ENCODE results near the gene TSPAN13. TPM values are rescaled to one million over a fixed set of nuclear protein-coding genes. Genes with fewer than 3 reads are reported as not detected.

TSPAN13 gene
- total and polyA plus RNA-seq, 4 experiments from 2014 or later, result 0.11 to 0.42 TPM; not detected in 2

GRCh38 chr7:16718111-16718656, 35.4 kb upstream of the TSPAN13 start:
- Histone ChIP-seq H3K36me3 (ENCODE audit: insufficient read depth, low read length) (no peaks in the 10 kb centered on the region), H3K4me3 (ENCODE audit: low read length in 2 of 2) (no peak overlapping the region), H3K27ac (ENCODE audit: low read depth, low read length) (no peak overlapping the region), H3K4me1 (ENCODE audit: insufficient read depth, low read length) (no peaks in the 10 kb centered on the region), H3K9me3 (ENCODE audit: control insufficient read depth in 1 of 2, low read length in 2 of 2) (no peaks in the 10 kb centered on the region), H3K27me3 (ENCODE audit: insufficient read depth, low read length) (no peaks in the 10 kb centered on the region)
- DNase-seq, result no peak
- Mint-ChIP-seq H3K4me1 (no peaks in the 10 kb centered on the region), H3K4me3 (no peak overlapping the region), H3K27ac (no peak overlapping the region), H3K36me3 (peaks cover 2 to 9% of the 10 kb centered on the region in 2 donors), H3K9me3 (peaks cover 0 to 3% (median 0%) of the 10 kb centered on the region in 8 donors), H3K27me3 (no peaks in the 10 kb centered on the region)
- intact Hi-C loops (cut with micrococcal nuclease), result no loop called here
- POLR2A ChIA-PET (ENCODE audit: partially characterized antibody), result interaction anchor here (0.6 to 0.8 kb wide), 2 partner anchors 54 to 73 kb away, joined by 3 read pairs; no protein-coding TSS in a partner anchor
- CTCF ChIA-PET (ENCODE audit: partially characterized antibody), result interaction anchor here (1.5 kb wide), 1 partner anchor 11 kb away, joined by 3 read pairs; no protein-coding TSS in a partner anchor

GRCh38 chr7:16719699-16720098, 33.9 kb upstream of the TSPAN13 start:
- no peaks in the 10 kb centered on the region for H3K4me1 ChIP-seq (ENCODE audit: insufficient read depth, low read length)
- no peak overlapping the region for H3K4me3 ChIP-seq (ENCODE audit: low read length in 2 of 2)
- intact Hi-C loops (cut with micrococcal nuclease), result no loop called here
- ChIA-PET CTCF (ENCODE audit: partially characterized antibody) (no interaction called here), POLR2A (ENCODE audit: partially characterized antibody) (no interaction called here)
- no peak overlapping the region for H3K27ac ChIP-seq (ENCODE audit: low read depth, low read length)
- Mint-ChIP-seq H3K4me3 (no peak overlapping the region), H3K36me3 (peaks cover 2 to 9% of the 10 kb centered on the region in 2 donors), H3K9me3 (peaks cover 0 to 3% (median 0%) of the 10 kb centered on the region in 8 donors), H3K27me3 (no peaks in the 10 kb centered on the region), H3K27ac (no peak overlapping the region), H3K4me1 (no peaks in the 10 kb centered on the region)
- no peaks in the 10 kb centered on the region for H3K27me3 ChIP-seq (ENCODE audit: insufficient read depth, low read length)
- no peaks in the 10 kb centered on the region for H3K36me3 ChIP-seq (ENCODE audit: insufficient read depth, low read length)
- DNase-seq, result no peak
- no peaks in the 10 kb centered on the region for H3K9me3 ChIP-seq (ENCODE audit: control insufficient read depth in 1 of 2, low read length in 2 of 2)

- H3K9me3 Mint-ChIP-seq, result peaks cover 0 to 3% (median 0%) of the 10 kb centered on the region in 8 donors
- ChIA-PET POLR2A (ENCODE audit: partially characterized antibody) (no interaction called here), CTCF (ENCODE audit: partially characterized antibody) (no interaction called here)
- no peak overlapping the region for H3K4me3 Mint-ChIP-seq
- H3K36me3 Mint-ChIP-seq, result peaks cover 2 to 5% of the 10 kb centered on the region in 2 donors
- no peak overlapping the region for H3K27ac ChIP-seq (ENCODE audit: low read depth, low read length)
- no peaks in the 10 kb centered on the region for H3K36me3 ChIP-seq (ENCODE audit: insufficient read depth, low read length)
- intact Hi-C loops (cut with micrococcal nuclease), result no loop called here
- peak overlapping the region in 1 of 7 donors; percentile 43 for H3K27ac Mint-ChIP-seq
- H3K4me1 ChIP-seq (ENCODE audit: insufficient read depth, low read length), result no peaks in the 10 kb centered on the region
- no peak for DNase-seq
- H3K4me1 Mint-ChIP-seq, result no peaks in the 10 kb centered on the region
- H3K27me3 Mint-ChIP-seq, result no peaks in the 10 kb centered on the region
- no peaks in the 10 kb centered on the region for H3K9me3 ChIP-seq (ENCODE audit: control insufficient read depth in 1 of 2, low read length in 2 of 2)
- H3K27me3 ChIP-seq (ENCODE audit: insufficient read depth, low read length), result no peaks in the 10 kb centered on the region
- H3K4me3 ChIP-seq (ENCODE audit: low read length in 2 of 2), result no peak overlapping the region
Observed at GRCh38 chr7:16721541-16721940, 32.0 kb upstream of the TSPAN13 start.

GRCh38 chr7:16724344-16724743, 29.2 kb upstream of the TSPAN13 start:
- no peak overlapping the region for H3K4me3 Mint-ChIP-seq
- H3K36me3 Mint-ChIP-seq, result peaks cover 0 to 10% of the 10 kb centered on the region in 2 donors
- H3K27ac Mint-ChIP-seq, result no peak overlapping the region
- Histone ChIP-seq H3K4me3 (ENCODE audit: low read length in 2 of 2) (no peak overlapping the region), H3K36me3 (ENCODE audit: insufficient read depth, low read length) (no peaks in the 10 kb centered on the region), H3K9me3 (ENCODE audit: control insufficient read depth in 1 of 2, low read length in 2 of 2) (no peaks in the 10 kb centered on the region), H3K27me3 (ENCODE audit: insufficient read depth, low read length) (no peaks in the 10 kb centered on the region), H3K27ac (ENCODE audit: low read depth, low read length) (no peak overlapping the region), H3K4me1 (ENCODE audit: insufficient read depth, low read length) (no peaks in the 10 kb centered on the region)
- DNase-seq, result no peak
- intact Hi-C loops (cut with micrococcal nuclease), result no loop called here
- H3K9me3 Mint-ChIP-seq, result peaks cover 0 to 3% (median 0%) of the 10 kb centered on the region in 8 donors
- ChIA-PET POLR2A (ENCODE audit: partially characterized antibody) (no interaction called here), CTCF (ENCODE audit: partially characterized antibody) (no interaction called here)
- H3K4me1 Mint-ChIP-seq, result no peaks in the 10 kb centered on the region
- no peaks in the 10 kb centered on the region for H3K27me3 Mint-ChIP-seq

GRCh38 chr7:16726189-16726588, 27.4 kb upstream of the TSPAN13 start:
- Mint-ChIP-seq H3K9me3 (peaks cover 0 to 3% (median 0%) of the 10 kb centered on the region in 8 donors), H3K4me1 (no peaks in the 10 kb centered on the region), H3K4me3 (no peak overlapping the region), H3K36me3 (peaks cover 0 to 5% of the 10 kb centered on the region in 2 donors), H3K27ac (no peak overlapping the region), H3K27me3 (no peaks in the 10 kb centered on the region)
- DNase-seq, result no peak
- intact Hi-C loops (cut with micrococcal nuclease), result no loop called here
- H3K4me1 ChIP-seq (ENCODE audit: insufficient read depth, low read length), result no peaks in the 10 kb centered on the region
- H3K9me3 ChIP-seq (ENCODE audit: control insufficient read depth in 1 of 2, low read length in 2 of 2), result no peaks in the 10 kb centered on the region
- ChIA-PET POLR2A (ENCODE audit: partially characterized antibody) (no interaction called here), CTCF (ENCODE audit: partially characterized antibody) (no interaction called here)
- no peaks in the 10 kb centered on the region for H3K27me3 ChIP-seq (ENCODE audit: insufficient read depth, low read length)
- H3K27ac ChIP-seq (ENCODE audit: low read depth, low read length), result no peak overlapping the region
- no peaks in the 10 kb centered on the region for H3K36me3 ChIP-seq (ENCODE audit: insufficient read depth, low read length)
- H3K4me3 ChIP-seq (ENCODE audit: low read length in 2 of 2), result no peak overlapping the region

DNA sequence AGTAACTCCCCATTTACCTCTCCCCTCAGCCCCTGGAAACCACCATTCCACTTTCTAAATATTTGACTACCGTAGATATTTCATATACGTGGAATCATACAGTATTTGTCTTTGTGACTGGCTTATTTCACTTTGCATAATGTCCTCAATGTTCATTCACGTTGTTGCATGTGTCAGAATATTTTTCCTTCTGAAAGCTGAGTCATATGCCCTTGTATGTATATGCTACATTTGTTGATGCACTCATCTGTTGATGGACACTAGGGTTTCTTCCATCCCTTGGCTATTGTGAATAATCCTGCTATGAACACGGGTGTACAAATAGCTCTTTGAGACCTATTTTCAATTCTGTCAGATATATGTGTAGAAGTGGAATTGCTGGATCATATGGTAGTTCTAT, 25.8 kb upstream of the TSPAN13 start:
- no peaks in the 10 kb centered on the region for H3K9me3 Mint-ChIP-seq
- POLR2A ChIA-PET (ENCODE audit: partially characterized antibody), result no interaction called here
- intact Hi-C loops (cut with micrococcal nuclease), result no loop called here

GRCh38 chr7:16728811-16729210, 24.7 kb upstream of the TSPAN13 start:
- H3K4me3 Mint-ChIP-seq, result no peak overlapping the region
- Histone ChIP-seq H3K4me1 (ENCODE audit: insufficient read depth, low read length) (no peaks in the 10 kb centered on the region), H3K9me3 (ENCODE audit: control insufficient read depth in 1 of 2, low read length in 2 of 2) (no peaks in the 10 kb centered on the region), H3K27me3 (ENCODE audit: insufficient read depth, low read length) (no peaks in the 10 kb centered on the region), H3K27ac (ENCODE audit: low read depth, low read length) (no peak overlapping the region), H3K36me3 (ENCODE audit: insufficient read depth, low read length) (no peaks in the 10 kb centered on the region), H3K4me3 (ENCODE audit: low read length in 2 of 2) (no peak overlapping the region)
- CTCF ChIA-PET (ENCODE audit: partially characterized antibody), result interaction anchor here (0.6 to 1.8 kb wide), 3 partner anchors 10 to 254 kb away, joined by 3 to 8 read pairs (median 3); no protein-coding TSS in a partner anchor
- POLR2A ChIA-PET (ENCODE audit: partially characterized antibody), result no interaction called here
- H3K27me3 Mint-ChIP-seq, result no peaks in the 10 kb centered on the region
- no peak overlapping the region for H3K27ac Mint-ChIP-seq
- intact Hi-C loops (cut with micrococcal nuclease), result no loop called here
- no peak for DNase-seq
- no peaks in the 10 kb centered on the region for H3K9me3 Mint-ChIP-seq
- H3K4me1 Mint-ChIP-seq, result peaks cover 0 to under 1% (median 0%) of the 10 kb centered on the region in 4 donors
- H3K36me3 Mint-ChIP-seq, result peaks cover 0 to 5% of the 10 kb centered on the region in 2 donors

More for the DNA sequence above, 25.8 kb upstream of the TSPAN13 start:
- H3K4me1 Mint-ChIP-seq, result no peaks in the 10 kb centered on the region
- no peak for DNase-seq
- Histone ChIP-seq H3K9me3 (ENCODE audit: control insufficient read depth in 1 of 2, low read length in 2 of 2) (no peaks in the 10 kb centered on the region), H3K27ac (ENCODE audit: low read depth, low read length) (no peak overlapping the region), H3K36me3 (ENCODE audit: insufficient read depth, low read length) (no peaks in the 10 kb centered on the region), H3K4me1 (ENCODE audit: insufficient read depth, low read length) (no peaks in the 10 kb centered on the region), H3K27me3 (ENCODE audit: insufficient read depth, low read length) (no peaks in the 10 kb centered on the region), H3K4me3 (ENCODE audit: low read length in 2 of 2) (no peak overlapping the region)
- peaks cover 0 to 5% of the 10 kb centered on the region in 2 donors for H3K36me3 Mint-ChIP-seq
- no peak overlapping the region for H3K27ac Mint-ChIP-seq
- CTCF ChIA-PET (ENCODE audit: partially characterized antibody), result no interaction called here
- H3K27me3 Mint-ChIP-seq, result no peaks in the 10 kb centered on the region
- no peak overlapping the region for H3K4me3 Mint-ChIP-seq
